Activated naive CD4-positive, alpha-beta T cell treated with anti-CD3 and anti-CD28 coated beads, Interleukin-2, amount 50 U/mL, for 16 hours (primary cell): Measurements from ENCODE around the gene LRCH3.

Experiments used
- DNase-seq: peaks from one replicate; pipeline ENCODE4 v3.0.0-alpha.2; 2020

The LRCH3 gene

DNA sequence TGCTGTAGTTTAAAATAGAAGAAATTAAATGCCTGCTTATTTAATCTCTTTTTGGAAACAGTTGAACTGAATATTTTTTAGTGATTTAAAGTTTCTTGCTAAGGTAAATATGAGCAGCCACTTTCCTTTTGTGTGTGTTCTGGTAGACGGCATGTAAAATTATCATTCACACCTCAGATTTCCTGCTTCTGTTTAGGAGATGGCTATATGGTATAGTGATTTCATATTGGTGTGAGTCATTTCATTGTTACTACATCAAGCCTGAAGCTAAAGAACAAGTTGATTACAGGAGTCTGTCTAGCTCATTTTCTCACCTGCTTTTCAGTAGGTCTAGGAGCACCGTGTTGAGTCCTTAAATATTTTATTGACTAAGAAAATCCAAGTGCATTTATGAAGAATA lies 2.2 kb downstream of the LRCH3 start:
- DNase-seq: no peak

DNA sequence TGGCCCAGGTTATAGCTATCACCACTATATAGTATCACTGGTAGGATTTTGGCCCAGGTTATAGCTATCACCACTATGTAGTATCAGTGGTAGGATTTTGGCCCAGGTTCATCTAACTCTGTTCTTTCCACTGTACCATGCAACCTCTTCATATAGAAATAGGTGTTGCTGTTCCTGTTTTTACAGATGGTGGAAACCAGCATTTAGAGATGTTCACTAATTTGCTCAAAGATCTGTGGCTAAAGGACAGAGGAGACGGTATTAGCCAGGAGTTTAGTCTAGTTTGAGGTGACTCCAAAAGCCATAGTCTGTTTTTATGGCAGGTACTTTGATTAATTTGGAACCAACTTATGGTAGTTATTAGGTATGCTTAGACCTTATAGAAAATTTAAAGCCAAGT lies 3.1 kb downstream of the LRCH3 start:
- no peak for DNase-seq

DNA sequence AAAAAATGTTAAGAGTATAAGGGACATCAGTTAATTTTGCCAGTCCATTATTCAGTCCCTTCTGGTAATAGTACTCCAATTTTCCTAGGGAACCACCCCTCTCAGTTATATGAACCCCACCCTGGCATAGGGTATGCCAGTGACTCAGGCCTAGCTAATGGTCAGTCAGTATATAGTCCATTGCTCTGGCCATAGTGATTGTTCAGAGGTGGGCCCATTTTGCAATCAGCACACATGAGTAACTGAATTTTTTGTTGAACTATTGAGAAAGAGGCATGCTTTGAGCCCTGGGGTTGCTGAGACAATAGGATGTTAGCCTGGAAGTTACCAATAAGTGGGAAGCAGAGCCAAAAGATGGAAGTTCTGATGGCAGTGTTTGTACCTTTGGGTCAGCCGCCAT lies 4.1 kb downstream of the LRCH3 start:
- no peak for DNase-seq

DNA sequence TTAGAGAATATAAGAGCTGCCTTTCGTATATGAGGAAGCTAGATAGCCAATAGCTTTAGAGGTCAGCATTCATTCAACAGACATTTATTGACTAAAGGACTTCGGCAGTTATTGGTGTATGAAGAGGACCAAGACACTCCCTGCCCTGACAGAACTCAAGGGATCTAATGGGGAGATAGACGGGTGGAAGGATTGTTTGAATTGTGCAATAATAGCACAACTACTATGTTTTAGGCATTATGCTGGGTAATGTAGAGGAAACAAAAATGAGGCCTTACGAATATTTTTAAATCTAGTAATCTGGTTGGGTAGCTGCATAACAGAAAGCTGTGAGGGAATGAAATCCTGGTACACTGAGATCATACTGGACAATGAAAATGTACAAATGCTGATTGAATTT lies 5.0 kb downstream of the LRCH3 start:
- DNase-seq: no peak

DNA sequence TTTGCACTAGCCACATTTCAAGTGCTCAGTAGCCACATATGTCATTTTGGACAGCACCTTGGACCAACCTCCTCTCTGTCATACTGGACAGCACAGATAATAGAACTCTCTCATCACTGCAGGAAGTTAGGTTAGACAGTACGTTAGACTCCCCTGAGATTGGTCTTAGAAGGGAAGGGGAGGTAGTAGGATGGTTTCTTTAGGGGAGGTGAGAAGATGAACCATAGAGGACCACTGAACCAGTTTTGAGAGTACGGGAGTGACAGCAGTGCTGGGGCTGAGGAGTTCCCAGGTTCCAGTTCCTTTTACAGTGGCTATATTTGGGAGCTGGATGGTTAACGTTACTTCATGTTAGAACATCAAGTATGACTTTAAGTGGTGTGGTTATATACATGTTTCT lies 7.8 kb downstream of the LRCH3 start:
- DNase-seq: no peak

DNA sequence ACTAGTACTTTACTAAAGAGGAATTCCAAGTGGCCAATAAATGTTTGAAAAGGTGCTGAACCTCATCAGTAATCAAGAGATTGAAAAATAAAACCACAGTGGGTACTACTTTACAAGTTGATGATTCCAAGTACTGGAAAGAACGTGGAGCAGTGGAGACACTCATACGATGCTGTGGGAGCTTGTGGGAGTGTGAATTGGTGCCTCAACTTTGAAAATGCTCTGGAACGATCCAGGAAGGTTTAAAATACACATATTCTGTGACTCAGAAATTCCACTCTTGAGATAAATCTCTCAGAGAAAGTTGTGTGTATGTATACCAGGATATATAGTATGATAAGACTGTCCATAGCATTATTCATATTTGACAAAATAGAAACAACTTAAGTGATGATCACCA lies 9.3 kb downstream of the LRCH3 start:
- DNase-seq: no peak

DNA sequence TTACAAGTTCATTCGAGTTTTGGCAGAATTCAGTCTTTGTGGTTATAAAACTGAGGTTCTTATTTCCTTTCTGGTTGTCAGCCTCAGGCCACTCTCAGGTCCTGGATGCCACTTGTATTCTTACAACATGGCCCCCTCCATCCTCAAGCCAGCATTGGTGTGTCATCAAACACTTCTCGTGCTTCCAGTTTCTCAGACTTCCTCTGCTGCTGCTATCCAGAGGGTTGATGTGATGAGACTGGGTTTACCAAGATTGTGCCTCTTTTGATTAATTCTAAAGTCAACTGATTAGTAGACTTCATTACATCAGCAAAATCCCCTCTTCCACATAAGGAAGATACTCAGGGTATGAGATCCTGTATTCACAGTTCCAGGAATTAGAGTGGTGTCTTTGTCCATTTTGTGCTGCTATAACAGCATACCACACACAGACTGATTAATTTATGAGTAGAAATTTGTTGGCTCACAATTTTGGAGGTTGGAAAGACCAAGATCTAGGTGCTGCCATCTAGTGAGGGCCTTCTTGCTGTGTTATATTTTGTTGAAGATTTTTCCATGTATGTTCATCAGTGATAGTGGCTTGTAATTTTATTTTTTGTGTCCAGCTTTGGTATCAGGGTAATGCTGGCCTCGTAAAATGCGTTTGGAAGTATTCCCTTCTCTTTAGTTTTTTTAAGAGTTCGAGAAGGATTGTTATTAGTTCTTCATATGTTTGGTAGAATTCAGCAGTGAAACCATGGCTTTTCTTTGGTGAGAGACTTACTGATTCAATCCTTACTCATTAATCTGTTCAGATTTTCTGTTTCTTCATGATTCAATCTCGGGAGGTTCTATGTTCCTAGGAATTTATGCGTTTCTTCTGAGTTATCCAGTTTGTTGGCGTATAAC lies 11.1 kb downstream of the LRCH3 start:
- no peak for DNase-seq

DNA sequence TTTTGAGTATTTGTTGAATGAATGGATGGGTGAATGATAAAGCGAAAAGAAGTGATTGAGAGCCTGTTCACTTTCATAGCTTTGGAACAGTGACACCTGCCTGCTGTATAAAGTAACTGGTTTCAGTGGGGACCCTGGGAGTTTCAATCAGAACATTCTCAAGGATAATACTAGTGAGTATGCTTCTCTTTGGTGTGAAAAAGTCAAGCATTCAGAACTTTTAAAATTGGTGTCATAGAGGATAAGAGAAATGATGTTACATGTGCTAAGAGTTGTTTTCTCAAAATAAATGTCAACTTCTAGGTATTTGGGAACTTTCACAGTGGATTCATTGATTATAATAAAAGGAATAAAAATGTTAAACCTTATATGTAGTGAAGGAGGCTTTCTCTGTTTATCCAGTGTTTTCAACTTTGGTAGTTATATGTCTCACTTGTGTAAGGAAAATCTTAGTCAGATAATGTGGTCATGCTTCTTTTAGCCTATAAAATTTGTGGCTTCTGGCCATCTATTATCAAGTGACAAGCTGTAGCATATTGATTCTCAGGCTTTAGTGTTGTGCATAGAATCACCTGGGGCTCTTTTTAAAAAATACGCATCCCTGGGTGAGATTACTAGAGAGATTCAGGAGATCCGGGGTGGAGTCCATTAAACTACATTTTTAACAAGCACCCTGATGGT lies 11.9 kb downstream of the LRCH3 start:
- no peak for DNase-seq

DNA sequence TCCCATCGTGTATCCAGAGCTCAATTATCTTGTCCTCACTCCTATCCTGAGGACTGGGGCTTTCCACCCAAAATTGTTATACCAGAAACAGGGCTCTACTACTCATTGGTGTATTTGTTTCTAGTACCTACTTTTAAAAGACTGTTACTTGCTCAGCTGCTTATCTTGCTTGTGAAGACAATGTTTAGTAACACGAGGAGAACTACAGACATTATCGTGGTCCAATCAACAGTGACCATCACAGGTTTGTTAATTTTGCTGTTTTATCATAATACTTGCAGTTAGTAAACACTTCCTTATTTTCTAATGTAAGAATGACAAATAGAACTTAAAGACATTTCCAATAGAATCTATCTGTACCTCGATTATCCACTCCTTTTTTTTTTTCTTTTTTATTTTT lies 13.5 kb downstream of the LRCH3 start:
- no peak for DNase-seq

DNA sequence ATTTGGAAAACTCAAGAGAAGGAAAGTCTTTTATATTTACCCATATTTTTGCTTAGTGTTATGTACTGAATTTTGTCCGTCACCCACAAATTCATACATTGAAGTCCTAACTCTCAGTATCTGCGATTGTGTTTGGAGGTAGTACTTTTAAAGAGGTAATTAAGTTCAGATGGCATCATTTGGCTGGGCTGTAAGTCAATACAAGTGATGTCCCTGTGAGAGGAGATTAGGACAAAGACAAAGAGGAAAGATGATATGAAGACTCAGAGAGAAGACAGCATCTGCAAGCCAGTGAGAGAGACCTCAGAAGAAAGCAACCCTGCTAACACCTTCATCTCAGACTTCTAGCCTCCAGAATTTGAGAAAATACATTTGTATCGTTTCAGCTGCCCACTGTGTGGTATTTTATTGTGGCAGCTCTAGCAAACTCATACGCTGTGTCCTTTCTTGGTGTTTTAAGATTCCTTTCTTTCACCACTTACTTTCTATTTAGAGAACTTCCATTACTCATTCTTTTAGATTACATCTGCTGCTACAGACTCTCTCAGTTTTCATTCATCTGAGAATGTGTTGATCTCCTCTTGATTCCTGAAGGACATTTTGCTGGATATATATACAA lies 17.0 kb downstream of the LRCH3 start:
- DNase-seq: no peak

DNA sequence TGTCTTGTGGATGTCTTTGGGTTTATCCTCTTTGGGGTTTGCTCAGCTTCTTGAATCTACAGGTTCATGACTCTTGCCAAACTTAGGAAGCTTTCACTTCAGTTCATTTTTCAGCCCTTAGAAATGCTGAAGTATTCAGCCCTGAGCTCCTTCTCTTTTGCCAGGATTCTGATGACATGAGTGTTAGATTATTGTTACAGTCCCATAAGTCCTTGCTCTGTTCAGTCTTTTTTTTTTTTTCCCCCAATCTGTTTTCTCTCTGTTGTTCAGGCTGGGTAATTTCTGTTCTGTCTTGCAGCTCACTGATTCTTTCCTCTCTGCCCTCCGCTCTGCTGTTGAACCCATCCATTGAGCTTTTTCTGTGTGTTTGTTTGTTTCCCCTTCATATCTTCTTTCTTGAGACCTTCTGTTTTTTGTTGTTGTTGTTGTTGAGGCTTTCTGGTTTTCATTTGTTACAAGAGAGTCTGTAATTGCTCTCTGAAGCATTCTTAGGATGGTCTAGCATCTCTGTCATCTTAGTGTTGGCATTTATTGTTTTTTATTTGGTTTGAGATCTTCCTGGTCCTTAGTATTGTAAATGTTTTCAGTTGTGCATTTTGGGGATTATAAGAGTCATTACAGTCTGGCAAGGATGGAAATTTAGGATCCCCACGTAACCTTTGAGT lies 18.4 kb downstream of the LRCH3 start:
- no peak for DNase-seq

DNA sequence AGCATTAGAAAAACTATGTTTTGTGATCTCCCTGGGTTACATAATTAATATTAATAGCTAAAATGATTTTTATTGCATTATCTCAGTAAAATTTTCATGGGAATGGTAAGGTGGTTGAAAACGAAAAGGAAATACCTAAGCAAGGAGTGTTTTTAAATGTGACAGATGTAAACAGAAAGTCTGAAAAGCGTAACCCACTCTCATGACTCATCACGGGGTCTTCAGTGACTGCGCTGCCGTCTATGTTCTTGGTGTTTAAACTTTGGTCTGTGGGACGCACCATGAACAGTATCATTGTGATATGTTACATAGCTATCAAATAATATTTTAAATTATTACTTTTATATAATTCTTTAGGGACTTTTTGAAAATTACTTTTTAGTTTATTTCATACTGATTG lies 19.8 kb downstream of the LRCH3 start:
- no peak for DNase-seq

DNA sequence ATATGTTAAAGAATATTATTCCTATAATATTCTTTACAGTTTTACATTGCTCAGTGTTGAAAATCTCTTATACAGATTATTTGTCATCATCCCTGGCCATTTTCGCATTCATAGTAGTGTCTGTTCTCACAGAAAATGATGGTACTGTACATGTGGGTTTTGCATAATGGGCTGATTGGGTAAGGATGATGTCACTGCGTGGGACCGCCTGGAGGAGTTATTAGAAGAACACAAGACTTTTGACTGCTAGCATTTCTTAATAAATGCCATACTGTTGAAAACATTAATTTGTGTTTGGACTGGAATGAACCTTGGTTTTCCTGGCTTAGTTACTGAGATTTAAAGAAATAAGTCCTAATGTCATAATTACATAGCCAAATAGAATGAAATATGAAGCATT lies 20.3 kb downstream of the LRCH3 start:
- no peak for DNase-seq

DNA sequence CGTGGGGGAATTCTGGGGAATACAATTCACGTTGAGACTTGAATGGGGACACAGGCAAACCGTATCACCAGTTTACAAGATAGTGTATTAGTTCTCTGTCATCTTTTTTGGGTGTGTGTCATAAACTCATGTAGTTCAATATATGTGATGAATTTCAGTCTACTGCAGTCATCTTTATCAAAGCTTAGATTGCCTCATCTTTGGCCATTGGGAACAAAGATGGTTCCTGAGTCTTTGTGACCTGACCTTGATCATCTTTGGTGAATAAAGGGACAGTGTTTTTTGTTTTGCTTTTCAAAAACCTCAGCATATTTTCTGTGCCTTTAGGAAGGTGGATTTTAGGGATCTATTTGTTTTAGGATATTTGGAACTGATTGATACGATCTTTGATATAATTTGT lies 23.3 kb downstream of the LRCH3 start:
- no peak for DNase-seq

DNA sequence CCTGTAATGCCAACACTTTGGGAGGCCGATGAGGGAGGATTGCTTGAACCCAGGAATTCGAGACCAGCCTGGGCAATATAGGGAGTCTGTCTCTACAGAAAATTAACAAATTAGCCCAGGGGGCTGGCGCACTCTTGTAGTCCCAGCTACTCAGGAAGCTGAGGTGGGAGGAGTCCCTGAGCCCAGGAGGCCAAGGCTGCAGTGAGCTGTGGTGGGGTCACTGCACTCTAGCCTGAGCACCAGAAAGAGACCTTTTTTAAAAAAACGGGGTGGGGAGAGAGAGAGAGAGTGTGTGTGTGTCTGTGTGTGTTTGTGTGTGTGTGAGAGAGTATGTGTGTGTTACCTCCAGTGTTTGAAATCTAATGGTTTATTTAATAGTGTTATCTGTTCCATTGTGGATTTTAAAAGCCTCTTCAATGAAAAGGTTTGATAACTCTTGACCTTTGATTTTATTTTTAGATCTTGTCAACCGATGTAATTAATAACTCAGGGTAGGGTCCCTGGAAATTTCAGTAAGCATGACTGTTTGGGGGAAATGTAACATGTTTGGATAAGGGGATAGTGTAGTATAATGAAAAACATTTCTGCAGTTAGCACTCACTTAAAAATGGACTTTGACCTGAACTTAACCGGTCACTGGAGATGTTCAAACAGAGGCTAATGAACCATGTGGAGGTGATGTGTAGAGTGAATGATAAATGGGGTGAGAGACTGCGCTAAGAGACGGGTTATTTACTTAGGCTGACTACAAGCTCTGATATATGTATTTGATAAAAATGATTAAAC lies 29.7 kb downstream of the LRCH3 start:
- no peak for DNase-seq

DNA sequence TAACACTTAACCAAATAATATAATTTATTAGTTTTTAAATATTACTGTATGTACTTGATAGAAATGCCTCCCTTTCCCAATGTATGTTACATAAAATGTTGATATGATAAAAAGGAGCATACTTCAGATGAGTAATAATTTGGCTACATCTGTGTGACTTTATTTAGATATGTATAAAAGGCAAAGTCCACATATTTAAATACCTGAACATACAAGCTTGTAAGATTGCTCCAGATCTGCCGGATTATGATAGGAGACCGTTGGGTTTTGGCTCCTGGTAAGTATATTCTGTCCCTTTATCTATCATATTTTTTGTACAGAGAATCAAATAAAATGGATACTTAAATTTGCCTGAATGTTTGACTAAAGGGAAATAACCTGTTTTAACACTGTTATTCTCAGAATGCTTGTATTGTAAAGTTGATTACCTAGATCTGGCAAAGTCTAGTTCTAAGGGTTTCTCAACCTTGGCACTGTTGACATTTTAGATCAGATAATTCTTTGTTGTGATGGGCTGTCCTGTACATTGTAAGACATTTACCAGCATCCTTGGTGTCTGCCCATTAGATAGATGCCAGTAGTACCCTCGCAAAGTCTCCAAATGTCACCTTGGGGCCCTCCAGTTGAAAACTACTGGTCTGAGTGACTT lies 38.5 kb downstream of the LRCH3 start:
- DNase-seq: no peak

DNA sequence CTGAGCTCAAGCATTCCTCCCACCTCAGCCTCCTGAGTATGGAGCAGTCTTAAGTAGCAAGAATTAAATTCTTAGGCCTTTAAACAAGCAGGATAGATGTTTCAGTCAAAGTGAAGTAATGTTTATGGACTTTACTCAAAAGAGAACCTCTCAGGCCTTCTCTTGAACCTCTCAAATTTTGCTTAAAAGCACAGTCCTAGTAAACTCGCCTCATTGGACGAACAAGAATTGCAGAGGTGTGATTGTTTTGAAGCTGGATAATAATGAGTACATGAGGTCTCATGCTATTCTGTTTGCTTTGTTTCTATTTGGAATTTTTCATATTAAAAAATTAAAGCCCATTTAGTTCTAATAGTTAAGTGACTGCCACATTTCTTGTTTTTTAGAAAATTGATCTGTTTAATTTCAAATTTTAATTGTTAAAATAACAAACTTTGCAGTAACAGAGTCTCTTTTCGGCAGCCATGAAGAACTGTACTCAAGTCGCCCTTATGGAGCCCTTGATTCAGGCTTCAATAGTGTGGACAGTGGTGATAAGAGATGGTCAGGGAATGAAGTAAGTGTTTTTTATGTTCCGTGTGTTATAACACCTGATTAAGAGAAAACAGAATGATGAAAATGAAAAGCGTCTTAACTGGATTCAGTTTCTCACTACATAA lies 39.4 kb downstream of the LRCH3 start:
- no peak for DNase-seq

DNA sequence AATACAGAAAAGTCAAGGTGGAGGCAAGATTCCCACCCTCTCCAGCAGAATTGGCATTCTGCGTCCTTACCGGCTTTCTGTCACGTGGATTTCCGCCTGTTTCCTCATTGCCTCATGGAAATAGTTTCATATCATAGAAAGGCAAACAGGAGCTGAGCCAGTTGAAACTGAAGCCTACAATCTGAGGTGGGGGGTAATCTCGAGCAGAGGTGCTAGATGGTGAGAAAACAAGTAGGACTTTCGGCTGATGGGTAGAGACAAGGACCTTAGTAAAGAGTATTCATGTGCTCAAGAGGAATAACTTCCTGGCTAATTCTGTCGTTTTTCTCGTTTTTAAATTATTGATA lies 39.9 kb downstream of the LRCH3 start:
- DNase-seq: no peak

DNA sequence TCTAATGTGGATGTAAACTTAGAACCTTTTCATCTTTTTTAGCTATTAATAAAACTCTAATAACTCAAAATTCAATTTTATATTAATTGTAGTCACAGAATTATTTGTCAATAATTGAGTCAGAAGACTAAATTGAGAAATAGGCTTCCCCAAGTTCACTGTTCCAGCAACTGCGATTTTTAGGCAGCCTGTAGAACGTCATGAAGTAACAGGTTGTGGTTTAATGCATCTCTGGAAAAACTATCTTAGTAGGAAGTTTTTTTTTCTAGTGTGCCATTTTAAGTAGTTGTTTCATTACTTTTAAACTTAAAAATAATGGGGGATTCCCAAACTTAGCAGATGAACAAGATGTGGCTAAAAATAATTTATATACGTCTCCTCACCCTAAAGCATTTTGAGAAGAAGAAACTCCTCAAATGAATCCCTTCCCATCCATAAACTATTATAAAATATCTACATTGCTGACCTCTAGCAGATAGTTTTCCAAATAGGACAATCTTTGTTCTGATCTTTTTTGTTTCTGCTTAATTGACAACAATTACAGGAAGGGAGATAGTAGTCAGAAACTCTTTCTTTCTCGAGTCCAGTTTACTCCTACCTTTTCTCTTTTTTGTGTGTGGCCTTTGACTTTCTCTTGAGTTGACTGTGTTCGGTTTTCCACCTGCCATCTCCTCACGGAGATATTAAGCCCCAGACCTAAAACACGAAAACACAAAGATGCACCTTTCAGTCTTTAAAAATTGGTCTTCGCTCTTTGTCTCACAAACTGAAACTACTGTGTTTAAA lies 43.1 kb downstream of the LRCH3 start:
- DNase-seq: no peak

DNA sequence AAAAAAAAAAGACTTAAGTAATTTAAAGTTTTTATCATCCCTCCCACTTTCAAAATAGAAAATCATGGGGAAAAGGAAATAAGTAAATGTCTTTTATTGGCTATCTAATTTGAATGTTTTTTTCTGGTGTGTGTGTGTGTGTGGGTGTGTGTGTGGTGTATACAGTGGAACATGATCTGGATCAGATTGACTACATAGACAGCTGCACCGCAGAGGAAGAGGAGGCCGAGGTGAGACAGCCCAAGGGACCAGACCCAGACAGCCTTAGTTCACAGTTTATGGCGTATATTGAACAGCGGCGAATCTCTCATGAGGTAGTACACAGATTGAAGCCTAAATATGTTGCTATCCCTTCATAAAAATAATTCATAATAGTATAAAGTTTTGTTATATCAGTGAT lies 44.5 kb downstream of the LRCH3 start:
- DNase-seq: no peak

DNA sequence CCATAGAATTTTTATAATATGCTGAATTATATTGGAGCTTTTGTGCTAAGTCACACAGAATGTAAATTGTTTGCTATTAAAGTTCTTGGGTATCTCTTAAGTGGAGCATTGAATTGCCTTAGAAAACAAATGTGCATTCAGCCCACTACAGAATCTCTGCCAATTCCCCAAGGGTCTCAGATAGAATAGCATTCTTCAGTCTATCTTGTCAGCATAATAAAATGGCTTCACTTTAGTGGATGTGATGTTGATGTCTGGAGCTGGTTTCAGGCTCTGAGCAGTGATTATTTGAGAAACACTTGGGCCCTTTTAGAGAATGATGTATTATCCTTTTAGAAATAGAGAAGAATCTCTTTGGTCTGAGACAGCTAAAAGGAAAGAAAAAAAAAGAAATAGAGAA lies 45.2 kb downstream of the LRCH3 start:
- no peak for DNase-seq
